Central memory CD4-positive, alpha-beta T cell (primary cell): Measurements from ENCODE around the gene CLCA4.

Source experiments
- DNase-seq: peaks from one replicate; pipeline ENCODE4 v3.0.0; 2022
- total RNA-seq, 3 experiments: gene quantifications; one replicate each; lab custom pipeline; 2026; lab: John Stamatoyannopoulos, UW

CLCA4 gene
- 0 reads per million in 3 experiments for total RNA-seq

- DNase-seq = no peak
These were observed at the start of gene CLCA4 for GRCh38 chr1:86546787-86547221. TSS of gene CLCA4 (plus strand) at chr1:86547078. CDS start at chr1:86547120, 42 bp downstream.

GRCh38 chr1:86498281-86498680, 48.6 kb upstream of the CLCA4 start:
- DNase-seq = no peak

- DNase-seq = peak; percentile 66
These were observed 46.8 kb upstream of the CLCA4 start for GRCh38 chr1:86499987-86500593.

- no peak for DNase-seq
These were observed 46.2 kb upstream of the CLCA4 start for GRCh38 chr1:86500714-86501113.

GRCh38 chr1:86502125-86502646, 44.7 kb upstream of the CLCA4 start:
- DNase-seq = peak; percentile 32

GRCh38 chr1:86502721-86503405, 44.0 kb upstream of the CLCA4 start:
- DNase-seq = no peak

GRCh38 chr1:86503406-86504136, 43.3 kb upstream of the CLCA4 start:
- DNase-seq = no peak

GRCh38 chr1:86504137-86504479, 42.8 kb upstream of the CLCA4 start:
- no peak for DNase-seq

- DNase-seq = no peak
These were observed 41.8 kb upstream of the CLCA4 start for GRCh38 chr1:86504895-86505563.

- DNase-seq = no peak
These were observed 41.3 kb upstream of the CLCA4 start for GRCh38 chr1:86505564-86505902.

GRCh38 chr1:86507935-86508582, 38.8 kb upstream of the CLCA4 start:
- DNase-seq = peak; percentile 17

GRCh38 chr1:86508583-86508969, 38.3 kb upstream of the CLCA4 start:
- no peak for DNase-seq

GRCh38 chr1:86515597-86515996, 31.3 kb upstream of the CLCA4 start:
- no peak for DNase-seq

- DNase-seq = no peak
These were observed 30.5 kb upstream of the CLCA4 start for GRCh38 chr1:86516335-86516734.

GRCh38 chr1:86517336-86517735, 29.5 kb upstream of the CLCA4 start:
- DNase-seq = no peak

GRCh38 chr1:86520789-86521521, 25.9 kb upstream of the CLCA4 start:
- DNase-seq = no peak

GRCh38 chr1:86521522-86521891, 25.4 kb upstream of the CLCA4 start:
- DNase-seq = no peak

GRCh38 chr1:86522240-86522639, 24.6 kb upstream of the CLCA4 start:
- DNase-seq = no peak

GRCh38 chr1:86523670-86524354, 23.1 kb upstream of the CLCA4 start:
- no peak for DNase-seq

- no peak for DNase-seq
These were observed 19.6 kb upstream of the CLCA4 start for GRCh38 chr1:86527306-86527705.

- no peak for DNase-seq
These were observed 16.6 kb upstream of the CLCA4 start for GRCh38 chr1:86530211-86530845.
